ENCODE data around the gene HEXA.

HEXA gene

GRCh38 chr15:72375501-72375845 is 341 bp downstream of the HEXA start:
- peak; percentile 26 for DNase-seq (ENCODE audit: low spot score)

GRCh38 chr15:72372361-72372760 is 3.5 kb downstream of the HEXA start:
- no peak for DNase-seq (ENCODE audit: low spot score)

- DNase-seq (ENCODE audit: low spot score) = no peak
Observed at GRCh38 chr15:72369964-72370363, 5.8 kb downstream of the HEXA start.

GRCh38 chr15:72368899-72369298 is 6.9 kb downstream of the HEXA start:
- no peak for DNase-seq (ENCODE audit: low spot score)

GRCh38 chr15:72368325-72368724 is 7.5 kb downstream of the HEXA start:
- no peak for DNase-seq (ENCODE audit: low spot score)

GRCh38 chr15:72365844-72366243 is 10.0 kb downstream of the HEXA start:
- DNase-seq (ENCODE audit: low spot score) = no peak

GRCh38 chr15:72361176-72361575 is 14.6 kb downstream of the HEXA start:
- DNase-seq (ENCODE audit: low spot score) = no peak

GRCh38 chr15:72358650-72359171 is 17.1 kb downstream of the HEXA start:
- DNase-seq (ENCODE audit: low spot score) = no peak

GRCh38 chr15:72358121-72358520 is 17.7 kb downstream of the HEXA start:
- DNase-seq (ENCODE audit: low spot score) = no peak

GRCh38 chr15:72354496-72354895 is 21.3 kb downstream of the HEXA start:
- DNase-seq (ENCODE audit: low spot score) = no peak

GRCh38 chr15:72353266-72353665 is 22.5 kb downstream of the HEXA start:
- no peak for DNase-seq (ENCODE audit: low spot score)

- no peak for DNase-seq (ENCODE audit: low spot score)
Observed at GRCh38 chr15:72345806-72346205, 30.0 kb downstream of the HEXA start.

GRCh38 chr15:72345280-72345679 is 30.5 kb downstream of the HEXA start:
- no peak for DNase-seq (ENCODE audit: low spot score)

- DNase-seq (ENCODE audit: low spot score) = no peak
Observed at GRCh38 chr15:72344602-72345001, 31.2 kb downstream of the HEXA start.

GRCh38 chr15:72342385-72342784 is 33.4 kb downstream of the HEXA start:
- peak; percentile 26 for DNase-seq (ENCODE audit: low spot score)

GRCh38 chr15:72341361-72341760 is 34.5 kb downstream of the HEXA start:
- DNase-seq (ENCODE audit: low spot score) = peak; percentile 45

- no peak for DNase-seq (ENCODE audit: low spot score)
Observed at GRCh38 chr15:72340366-72340765, 35.4 kb downstream of the HEXA start.

GRCh38 chr15:72339777-72340177 is 36.0 kb downstream of the HEXA start:
- no peak for DNase-seq (ENCODE audit: low spot score)

- no peak for DNase-seq (ENCODE audit: low spot score)
Observed at GRCh38 chr15:72338617-72339321, 37.0 kb downstream of the HEXA start.

- no peak for DNase-seq (ENCODE audit: low spot score)
Observed at GRCh38 chr15:72338148-72338547, 37.7 kb downstream of the HEXA start.

- DNase-seq (ENCODE audit: low spot score) = no peak
Observed at GRCh38 chr15:72334842-72335241, 41.0 kb downstream of the HEXA start.

GRCh38 chr15:72331021-72331420 is 44.8 kb downstream of the HEXA start:
- DNase-seq (ENCODE audit: low spot score) = no peak

- DNase-seq (ENCODE audit: low spot score) = no peak
Observed at GRCh38 chr15:72323752-72324151, 52.1 kb downstream of the HEXA start.

GRCh38 chr15:72319985-72320671 is 55.7 kb downstream of the HEXA start, which contains the start of gene CELF6:
Gene CELF6, minus strand, starts transcription at chr15:72320157. Its CDS starts 283 bp downstream, at chr15:72319874.
- peak; percentile 92 for DNase-seq (ENCODE audit: low spot score)

All from HuH-7 (cell line).